ENCODE data around the gene NTM. TPM values are rescaled to one million over a fixed set of nuclear protein-coding genes. Genes with fewer than 3 reads are reported as not detected.

The NTM gene
- total RNA-seq, 1 experiment from 2014 or later, result not detected

GRCh38 chr11:131549099-131549498, 178.7 kb downstream of the NTM start (continued):
- TF ChIP-seq CTCF (IDR thresholded peaks at IDR 0.05 in 2 of 3, conservative IDR thresholded peaks at IDR 0.05 in 1 of 3; ENCODE audit: borderline replicate concordance in 1 of 3, insufficient read depth in 1 of 3, low read depth in 2 of 3, low read length in 2 of 3) (no peak), POLR2AphosphoS5 (IDR thresholded peaks at IDR 0.05; ENCODE audit: low read depth, low read length) (no peak), RAD21 (IDR thresholded peaks at IDR 0.05; ENCODE audit: low read depth) (no peak)

DNA sequence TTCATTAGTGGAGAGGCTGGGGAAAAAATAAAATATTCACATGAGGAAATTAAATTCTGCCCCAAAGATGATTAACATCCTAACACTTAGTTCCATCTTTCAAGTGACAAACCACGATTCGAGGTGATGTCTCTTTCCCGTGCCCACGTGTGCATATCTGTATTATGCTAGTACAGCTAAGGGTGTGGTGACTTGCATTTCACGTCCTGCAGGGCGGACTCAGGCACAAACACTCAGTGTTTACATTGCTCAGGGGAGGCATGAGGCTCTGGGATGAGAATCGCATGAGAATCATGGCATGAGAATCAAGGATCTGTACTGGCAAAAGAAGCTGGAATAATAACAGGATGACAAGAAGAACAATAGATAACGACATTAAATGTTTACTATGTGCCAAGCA, 179.4 kb downstream of the NTM start:
- no TSS peak for BruUV-seq (replicated peaks)
- ATAC-seq, result no peak
- no peaks in the 10 kb centered on the region for H3K79me2 ChIP-seq (ENCODE audit: insufficient read depth, low read length)
- intact Hi-C loops (cut with micrococcal nuclease), result no loop called here
- no peaks in the 10 kb centered on the region for H3K9me2 ChIP-seq (ENCODE audit: insufficient read depth)
- H3K36me3 ChIP-seq (ENCODE audit: control insufficient read depth in 1 of 2, insufficient read depth in 2 of 2, low read length in 2 of 2), result no peaks in the 10 kb centered on the region
- H4K20me1 ChIP-seq (ENCODE audit: insufficient read depth), result no peaks in the 10 kb centered on the region
- ChIA-PET CTCF (no interaction called here), RAD21 (ENCODE audit: low non-redundant PET in 1 of 2, low total read pairs in 2 of 2, uncharacterized antibody in 2 of 2, unreplicated experiment in 2 of 2) (no interaction called here), POLR2A (no interaction called here)
- no peak overlapping the region for H3K4me3 ChIP-seq (replicated peaks in 1 of 2; ENCODE audit: low read depth in 1 of 2, low read length in 2 of 2)
- peaks cover 0 to 3% of the 10 kb centered on the region in 2 experiments; a peak in 2 of 4 replicates for H3K9me3 ChIP-seq (ENCODE audit: control insufficient read depth in 1 of 2, insufficient read depth in 1 of 2, low read depth in 1 of 2, low read length in 2 of 2)
- no peak overlapping the region for H3K9ac ChIP-seq (ENCODE audit: low read length)
- no peak overlapping the region for H2AFZ ChIP-seq (ENCODE audit: low read depth, low read length, poor library complexity, severe bottlenecking)
- TF ChIP-seq RAD21 (IDR thresholded peaks at IDR 0.05; ENCODE audit: low read depth) (no peak), POLR2A (IDR thresholded peaks at IDR 0.05; ENCODE audit: borderline replicate concordance, extremely low read depth, insufficient read depth, insufficient read length) (no peak), CEBPB (IDR thresholded peaks at IDR 0.05; ENCODE audit: low read depth) (no peak), EGR1 (IDR thresholded peaks at IDR 0.05; ENCODE audit: low read depth) (no peak), SP1 (IDR thresholded peaks at IDR 0.05; ENCODE audit: low read depth) (no peak), POLR2AphosphoS5 (IDR thresholded peaks at IDR 0.05; ENCODE audit: low read depth, low read length) (no peak), SRF (IDR thresholded peaks at IDR 0.05; ENCODE audit: low read depth) (no peak), ZNF274 (IDR thresholded peaks at IDR 0.05; ENCODE audit: low read depth, low read length) (no peak), ELF1 (IDR thresholded peaks at IDR 0.05; ENCODE audit: borderline replicate concordance, low read depth) (no peak), EZH2 (IDR thresholded peaks at IDR 0.05) (no peak), SIN3A (IDR thresholded peaks at IDR 0.05; ENCODE audit: low read depth) (no peak)
- TF ChIP-seq, protein P1, sequence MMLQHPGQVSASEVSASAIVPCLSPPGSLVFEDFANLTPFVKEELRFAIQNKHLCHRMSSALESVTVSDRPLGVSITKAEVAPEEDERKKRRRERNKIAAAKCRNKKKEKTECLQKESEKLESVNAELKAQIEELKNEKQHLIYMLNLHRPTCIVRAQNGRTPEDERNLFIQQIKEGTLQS (IDR thresholded peaks at IDR 0.05), result no peak
- TF ChIP-seq, protein P2, sequence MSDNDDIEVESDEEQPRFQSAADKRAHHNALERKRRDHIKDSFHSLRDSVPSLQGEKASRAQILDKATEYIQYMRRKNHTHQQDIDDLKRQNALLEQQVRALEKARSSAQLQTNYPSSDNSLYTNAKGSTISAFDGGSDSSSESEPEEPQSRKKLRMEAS (IDR thresholded peaks at IDR 0.05), result no peak
- H3K4me1 ChIP-seq (ENCODE audit: control insufficient read depth in 1 of 2, insufficient read depth in 2 of 2, low read length in 2 of 2), result no peaks in the 10 kb centered on the region
- DNase-seq (ENCODE audit: low read depth, low spot score), result no peak
- no peaks in the 10 kb centered on the region for H3K27me3 ChIP-seq (ENCODE audit: insufficient read depth, low read length)
- H3K4me2 ChIP-seq (ENCODE audit: low read length), result no peak overlapping the region
- H3K27ac ChIP-seq (ENCODE audit: low read depth, low read length), result no peak overlapping the region

All from HCT116 (cell line).